ENCODE measurements around the gene DDX6. TPM values are rescaled to one million over a fixed set of nuclear protein-coding genes. Genes with fewer than 3 reads are reported as not detected.

Gene DDX6
- total and polyA plus RNA-seq, 2 donors (not counting 1 experiment from before 2014, with no cell fraction given): 36.7 to 255 TPM

DNA sequence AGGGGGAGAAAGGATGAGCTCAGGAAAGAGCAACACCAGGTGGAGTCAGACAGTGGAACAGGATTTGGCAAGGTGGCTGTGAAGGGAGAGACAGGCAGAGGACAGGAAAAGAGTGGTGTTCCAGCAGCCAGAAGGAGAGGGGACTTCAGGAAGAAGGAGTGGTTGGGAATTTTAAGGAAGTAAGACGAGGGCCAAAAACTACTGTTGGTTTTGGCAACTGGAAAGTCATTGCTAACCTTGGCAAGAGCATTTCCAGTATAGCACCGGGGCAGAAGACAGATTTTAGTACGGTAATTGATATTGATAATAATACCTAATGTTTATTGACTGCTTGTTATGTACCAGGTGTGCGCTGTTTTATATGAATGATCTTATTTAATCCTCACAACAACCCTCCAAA lies 15.4 kb upstream of the DDX6 start:
- Histone ChIP-seq H3K9me3 (ENCODE audit: control extremely low read depth in 1 of 3, control insufficient read depth in 2 of 3, insufficient read depth in 1 of 3, low read length in 2 of 3) (no peaks in the 10 kb centered on the region), H3K79me2 (ENCODE audit: control insufficient read depth, insufficient read depth, low read length) (peaks cover 31% of the 10 kb centered on the region), H3K4me2 (replicated peaks; ENCODE audit: low read depth, low read length, poor library complexity, severe bottlenecking) (no peak overlapping the region), H3K27ac (ENCODE audit: low read length in 2 of 2) (no peak overlapping the region), H3K9ac (ENCODE audit: low read length) (no peak overlapping the region), H3K36me3 (replicated peaks in 1 of 2; ENCODE audit: control extremely low read depth in 1 of 2, control insufficient read depth in 1 of 2, extremely low read depth in 1 of 2, insufficient read depth in 2 of 2, low read length in 1 of 2) (no peaks in the 10 kb centered on the region), H2AFZ (ENCODE audit: insufficient read depth, low read depth, low read length, poor library complexity, severe bottlenecking) (no peak overlapping the region), H3K27me3 (replicated peaks in 1 of 4; ENCODE audit: control extremely low read depth in 1 of 4, control insufficient read depth in 3 of 4, insufficient read depth in 4 of 4, low read length in 3 of 4) (no peaks in the 10 kb centered on the region), H3K4me1 (ENCODE audit: control insufficient read depth in 2 of 2, insufficient read depth in 2 of 2, low read length in 2 of 2) (peaks cover 31 to 35% of the 10 kb centered on the region in 2 donors), H4K20me1 (ENCODE audit: control insufficient read depth, insufficient read depth, low read length, poor library complexity, severe bottlenecking) (no peaks in the 10 kb centered on the region), H3K4me3 (ENCODE audit: control extremely low read depth in 1 of 5, extremely low read depth in 1 of 5, insufficient read depth in 1 of 5, low read depth in 2 of 5, low read length in 4 of 5) (no peak overlapping the region)
- ATAC-seq (ENCODE audit: low read depth): no peak
- intact Hi-C loops (cut with micrococcal nuclease): no loop called here
- peaks cover 57% of the 10 kb centered on the region for H3K4me1 Mint-ChIP-seq
- H3K9me3 Mint-ChIP-seq (ENCODE audit: insufficient read depth): no peaks in the 10 kb centered on the region
- TF ChIP-seq EZH2 (IDR thresholded peaks at IDR 0.05; ENCODE audit: borderline replicate concordance, insufficient read depth, low read depth, low read length, poor library complexity, severe bottlenecking): no peak
- TF ChIP-seq, protein P1, sequence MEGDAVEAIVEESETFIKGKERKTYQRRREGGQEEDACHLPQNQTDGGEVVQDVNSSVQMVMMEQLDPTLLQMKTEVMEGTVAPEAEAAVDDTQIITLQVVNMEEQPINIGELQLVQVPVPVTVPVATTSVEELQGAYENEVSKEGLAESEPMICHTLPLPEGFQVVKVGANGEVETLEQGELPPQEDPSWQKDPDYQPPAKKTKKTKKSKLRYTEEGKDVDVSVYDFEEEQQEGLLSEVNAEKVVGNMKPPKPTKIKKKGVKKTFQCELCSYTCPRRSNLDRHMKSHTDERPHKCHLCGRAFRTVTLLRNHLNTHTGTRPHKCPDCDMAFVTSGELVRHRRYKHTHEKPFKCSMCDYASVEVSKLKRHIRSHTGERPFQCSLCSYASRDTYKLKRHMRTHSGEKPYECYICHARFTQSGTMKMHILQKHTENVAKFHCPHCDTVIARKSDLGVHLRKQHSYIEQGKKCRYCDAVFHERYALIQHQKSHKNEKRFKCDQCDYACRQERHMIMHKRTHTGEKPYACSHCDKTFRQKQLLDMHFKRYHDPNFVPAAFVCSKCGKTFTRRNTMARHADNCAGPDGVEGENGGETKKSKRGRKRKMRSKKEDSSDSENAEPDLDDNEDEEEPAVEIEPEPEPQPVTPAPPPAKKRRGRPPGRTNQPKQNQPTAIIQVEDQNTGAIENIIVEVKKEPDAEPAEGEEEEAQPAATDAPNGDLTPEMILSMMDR (IDR thresholded peaks at IDR 0.05): no peak
- H3K27ac Mint-ChIP-seq: peak overlapping the region; percentile 26
- 43% methylated on average over 1 of the region's 4 CpGs for WGBS (ENCODE audit: insufficient coverage)
- DNase-seq: no peak
- ChIA-PET POLR2A (interaction anchor here (1.0 kb wide), 1 partner anchor 14 kb away, joined by 3 read pairs; no protein-coding TSS in a partner anchor), CTCF (interaction anchor here (1.2 kb wide), 1 partner anchor 14 kb away, joined by 3 read pairs; no protein-coding TSS in a partner anchor)
- no peaks in the 10 kb centered on the region for H3K27me3 Mint-ChIP-seq
- no peak overlapping the region for H3K4me3 Mint-ChIP-seq

DNA sequence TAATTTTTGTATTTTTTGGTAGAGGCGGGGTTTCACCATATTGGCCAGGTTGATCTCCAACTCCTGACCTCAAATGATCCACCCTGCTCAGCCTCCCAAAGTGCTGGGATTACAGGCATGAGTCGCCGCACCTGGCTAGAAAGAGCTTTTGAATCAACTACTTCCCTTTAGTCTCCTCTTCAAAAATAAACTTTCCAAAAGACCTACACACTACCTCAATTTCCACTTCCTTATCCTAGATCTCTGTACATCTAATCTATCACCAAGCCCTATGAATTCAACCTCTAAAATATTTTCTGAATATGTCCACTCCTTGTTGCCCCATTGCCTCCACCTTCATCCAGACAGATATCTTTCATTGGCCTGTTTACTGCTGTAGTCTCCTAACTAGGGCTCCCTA lies 13.1 kb upstream of the DDX6 start:
- Histone ChIP-seq H3K4me1 (ENCODE audit: control insufficient read depth in 2 of 2, insufficient read depth in 2 of 2, low read length in 2 of 2) (peaks cover 24% of the 10 kb centered on the region in 2 donors), H3K27me3 (replicated peaks in 1 of 4; ENCODE audit: control extremely low read depth in 1 of 4, control insufficient read depth in 3 of 4, insufficient read depth in 4 of 4, low read length in 3 of 4) (no peaks in the 10 kb centered on the region), H2AFZ (ENCODE audit: insufficient read depth, low read depth, low read length, poor library complexity, severe bottlenecking) (no peak overlapping the region), H3K27ac (ENCODE audit: low read length in 2 of 2) (no peak overlapping the region), H3K36me3 (replicated peaks in 1 of 2; ENCODE audit: control extremely low read depth in 1 of 2, control insufficient read depth in 1 of 2, extremely low read depth in 1 of 2, insufficient read depth in 2 of 2, low read length in 1 of 2) (no peaks in the 10 kb centered on the region), H4K20me1 (ENCODE audit: control insufficient read depth, insufficient read depth, low read length, poor library complexity, severe bottlenecking) (no peaks in the 10 kb centered on the region), H3K4me3 (ENCODE audit: control extremely low read depth in 1 of 5, extremely low read depth in 1 of 5, insufficient read depth in 1 of 5, low read depth in 2 of 5, low read length in 4 of 5) (no peak overlapping the region), H3K9ac (ENCODE audit: low read length) (no peak overlapping the region), H3K9me3 (ENCODE audit: control extremely low read depth in 1 of 3, control insufficient read depth in 2 of 3, insufficient read depth in 1 of 3, low read length in 2 of 3) (no peaks in the 10 kb centered on the region), H3K4me2 (replicated peaks; ENCODE audit: low read depth, low read length, poor library complexity, severe bottlenecking) (no peak overlapping the region), H3K79me2 (ENCODE audit: control insufficient read depth, insufficient read depth, low read length) (peaks cover 25% of the 10 kb centered on the region)
- no peak for ATAC-seq (ENCODE audit: low read depth)
- intact Hi-C loops (cut with micrococcal nuclease): no loop called here
- no peaks in the 10 kb centered on the region for H3K9me3 Mint-ChIP-seq (ENCODE audit: insufficient read depth)
- no peak for DNase-seq
- 92% methylated on average over 3 of the region's 3 CpGs for WGBS (ENCODE audit: insufficient coverage)
- POLR2A ChIA-PET: interaction anchor here (1.3 kb wide), 1 partner anchor 24 kb away, joined by 8 read pairs; no protein-coding TSS in a partner anchor
- CTCF ChIA-PET: interaction anchor here (0.9 to 3.3 kb wide), 2 partner anchors 13 to 14 kb away, joined by 3 to 22 read pairs; partner anchors contain the start of gene DDX6
- no peaks in the 10 kb centered on the region for H3K27me3 Mint-ChIP-seq
- H3K4me1 Mint-ChIP-seq: peaks cover 38% of the 10 kb centered on the region
- no peak overlapping the region for H3K4me3 Mint-ChIP-seq
- TF ChIP-seq, protein P1 (IDR thresholded peaks at IDR 0.05): no peak
- no peak for TF ChIP-seq EZH2 (IDR thresholded peaks at IDR 0.05; ENCODE audit: borderline replicate concordance, insufficient read depth, low read depth, low read length, poor library complexity, severe bottlenecking)
- H3K27ac Mint-ChIP-seq: peak overlapping the region; percentile 68

Measured in B cell (primary cell).